Measurements from ENCODE around the gene CLDN19.
A peak's percentile ranks its signal among the peaks of the same experiment; 100 is the strongest.

CLDN19 gene, protein sequence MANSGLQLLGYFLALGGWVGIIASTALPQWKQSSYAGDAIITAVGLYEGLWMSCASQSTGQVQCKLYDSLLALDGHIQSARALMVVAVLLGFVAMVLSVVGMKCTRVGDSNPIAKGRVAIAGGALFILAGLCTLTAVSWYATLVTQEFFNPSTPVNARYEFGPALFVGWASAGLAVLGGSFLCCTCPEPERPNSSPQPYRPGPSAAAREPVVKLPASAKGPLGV

GRCh38 chr1:42739753-42740700, at the start of gene CLDN19:
Gene CLDN19, minus strand, starts transcription at chr1:42740236. Its CDS starts 173 bp downstream, at chr1:42740063.
- peaks cover 25% of the 10 kb centered on the region for H3K4me1 ChIP-seq (ENCODE audit: control insufficient read depth, insufficient read depth, low read length)
- peak within 1 kb of the TSS; percentile 59 for H3K27ac ChIP-seq (ENCODE audit: low read depth, low read length)
- no peaks in the 10 kb centered on the region for H3K27me3 ChIP-seq (ENCODE audit: control insufficient read depth, insufficient read depth, low read length)
- H3K4me3 ChIP-seq (ENCODE audit: low read depth, low read length), result peak within 1 kb of the TSS; percentile 47
- no peaks in the 10 kb centered on the region for H3K9me3 ChIP-seq (ENCODE audit: control insufficient read depth, insufficient read depth, low read length)
- H3K36me3 ChIP-seq (ENCODE audit: control insufficient read depth, insufficient read depth, low read length), result no peaks in the 10 kb centered on the region
- H3K9ac ChIP-seq (ENCODE audit: low read depth, low read length), result no peak within 1 kb of the TSS

DNA sequence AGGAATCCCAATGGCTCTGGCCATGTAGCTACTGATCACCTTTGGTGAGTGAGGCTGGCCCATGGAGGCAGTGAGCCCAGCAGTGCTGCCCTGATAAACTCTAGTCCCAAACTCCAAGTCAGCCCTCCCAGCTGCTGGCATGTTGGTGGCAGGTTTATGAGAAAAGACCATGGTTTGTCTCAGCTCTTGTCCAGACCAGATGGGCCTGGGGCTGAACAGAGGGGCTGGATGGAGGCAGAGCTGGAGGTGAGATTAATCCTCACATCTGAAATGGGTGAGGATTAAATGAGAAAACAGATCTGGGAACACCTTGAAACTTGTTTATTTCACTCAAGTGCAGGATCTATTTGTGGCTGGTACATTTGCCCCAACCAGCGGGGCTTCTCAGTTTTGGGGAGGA, 48.0 kb upstream of the CLDN19 start:
- H3K36me3 ChIP-seq (ENCODE audit: control insufficient read depth, insufficient read depth, low read length), result peaks cover under 1% of the 10 kb centered on the region
- H3K27ac ChIP-seq (ENCODE audit: low read depth, low read length), result no peak overlapping the region
- H3K9ac ChIP-seq (ENCODE audit: low read depth, low read length), result no peak overlapping the region
- no peaks in the 10 kb centered on the region for H3K27me3 ChIP-seq (ENCODE audit: control insufficient read depth, insufficient read depth, low read length)
- no peaks in the 10 kb centered on the region for H3K9me3 ChIP-seq (ENCODE audit: control insufficient read depth, insufficient read depth, low read length)
- H3K4me3 ChIP-seq (ENCODE audit: low read depth, low read length), result no peak overlapping the region
- H3K4me1 ChIP-seq (ENCODE audit: control insufficient read depth, insufficient read depth, low read length), result no peaks in the 10 kb centered on the region

DNA sequence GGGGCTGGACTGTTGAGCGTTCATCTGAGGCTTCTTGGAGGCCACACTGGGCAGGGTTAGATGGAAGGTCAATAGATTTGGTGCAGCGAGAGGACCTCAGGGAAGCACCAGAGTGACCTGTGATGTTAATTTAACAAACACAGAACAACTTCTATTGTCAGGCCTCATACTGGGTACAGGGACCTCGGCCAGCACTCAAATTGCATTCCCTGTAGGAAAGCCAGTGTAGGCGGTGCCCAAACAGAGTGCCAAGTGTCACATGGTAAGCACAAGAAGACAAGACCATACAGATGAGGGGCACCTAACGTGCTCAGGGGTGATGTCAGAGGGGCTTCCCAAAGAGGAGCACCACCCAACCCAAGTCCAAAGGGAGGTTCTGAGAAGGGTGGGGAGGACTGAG, 46.1 kb upstream of the CLDN19 start:
- no peaks in the 10 kb centered on the region for H3K4me1 ChIP-seq (ENCODE audit: control insufficient read depth, insufficient read depth, low read length)
- peaks cover 15% of the 10 kb centered on the region for H3K36me3 ChIP-seq (ENCODE audit: control insufficient read depth, insufficient read depth, low read length)
- H3K9me3 ChIP-seq (ENCODE audit: control insufficient read depth, insufficient read depth, low read length), result no peaks in the 10 kb centered on the region
- H3K27ac ChIP-seq (ENCODE audit: low read depth, low read length), result no peak overlapping the region
- H3K4me3 ChIP-seq (ENCODE audit: low read depth, low read length), result no peak overlapping the region
- no peak overlapping the region for H3K9ac ChIP-seq (ENCODE audit: low read depth, low read length)
- no peaks in the 10 kb centered on the region for H3K27me3 ChIP-seq (ENCODE audit: control insufficient read depth, insufficient read depth, low read length)

GRCh38 chr1:42784946-42785693, 45.1 kb upstream of the CLDN19 start, which contains the start of gene TMEM269:
Gene TMEM269, plus strand, starts transcription at chr1:42784991. Its CDS starts 4,903 bp downstream, at chr1:42789894.
- no peak within 1 kb of the TSS for H3K4me3 ChIP-seq (ENCODE audit: low read depth, low read length)
- no peaks in the 10 kb centered on the region for H3K9me3 ChIP-seq (ENCODE audit: control insufficient read depth, insufficient read depth, low read length)
- H3K27me3 ChIP-seq (ENCODE audit: control insufficient read depth, insufficient read depth, low read length), result no peaks in the 10 kb centered on the region
- H3K9ac ChIP-seq (ENCODE audit: low read depth, low read length), result no peak within 1 kb of the TSS
- H3K4me1 ChIP-seq (ENCODE audit: control insufficient read depth, insufficient read depth, low read length), result no peaks in the 10 kb centered on the region
- peaks cover 25% of the 10 kb centered on the region for H3K36me3 ChIP-seq (ENCODE audit: control insufficient read depth, insufficient read depth, low read length)
- H3K27ac ChIP-seq (ENCODE audit: low read depth, low read length), result no peak within 1 kb of the TSS

DNA sequence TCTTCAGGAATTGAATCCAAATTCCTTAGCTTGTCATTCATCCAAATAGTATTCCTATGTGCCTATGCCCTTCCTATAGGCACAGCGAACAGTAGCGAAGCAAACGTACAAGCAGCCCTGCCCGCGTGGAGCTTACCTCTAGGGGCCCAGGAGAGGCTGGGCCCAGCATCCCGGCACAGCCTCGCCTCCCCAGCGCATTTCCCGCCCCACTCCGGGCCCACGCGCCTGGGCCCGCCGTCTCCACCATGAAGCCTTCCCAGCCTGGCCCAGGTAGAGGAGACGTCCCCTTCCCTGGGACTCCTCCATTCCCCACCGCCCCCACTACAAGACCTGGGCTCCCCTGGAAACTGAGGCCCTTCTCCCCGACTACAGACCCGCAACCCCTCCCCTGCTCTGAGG, 44.5 kb upstream of the CLDN19 start:
- Histone ChIP-seq H3K4me3 (ENCODE audit: low read depth, low read length) (no peak overlapping the region), H3K4me1 (ENCODE audit: control insufficient read depth, insufficient read depth, low read length) (no peaks in the 10 kb centered on the region), H3K27ac (ENCODE audit: low read depth, low read length) (no peak overlapping the region), H3K36me3 (ENCODE audit: control insufficient read depth, insufficient read depth, low read length) (peaks cover 29% of the 10 kb centered on the region), H3K9ac (ENCODE audit: low read depth, low read length) (no peak overlapping the region), H3K9me3 (ENCODE audit: control insufficient read depth, insufficient read depth, low read length) (no peaks in the 10 kb centered on the region), H3K27me3 (ENCODE audit: control insufficient read depth, insufficient read depth, low read length) (no peaks in the 10 kb centered on the region)

GRCh38 chr1:42783092-42783491, 43.1 kb upstream of the CLDN19 start:
- H3K4me1 ChIP-seq (ENCODE audit: control insufficient read depth, insufficient read depth, low read length), result no peaks in the 10 kb centered on the region
- H3K27me3 ChIP-seq (ENCODE audit: control insufficient read depth, insufficient read depth, low read length), result no peaks in the 10 kb centered on the region
- no peaks in the 10 kb centered on the region for H3K9me3 ChIP-seq (ENCODE audit: control insufficient read depth, insufficient read depth, low read length)
- H3K4me3 ChIP-seq (ENCODE audit: low read depth, low read length), result no peak overlapping the region
- no peak overlapping the region for H3K27ac ChIP-seq (ENCODE audit: low read depth, low read length)
- peaks cover 38% of the 10 kb centered on the region for H3K36me3 ChIP-seq (ENCODE audit: control insufficient read depth, insufficient read depth, low read length)
- no peak overlapping the region for H3K9ac ChIP-seq (ENCODE audit: low read depth, low read length)

DNA sequence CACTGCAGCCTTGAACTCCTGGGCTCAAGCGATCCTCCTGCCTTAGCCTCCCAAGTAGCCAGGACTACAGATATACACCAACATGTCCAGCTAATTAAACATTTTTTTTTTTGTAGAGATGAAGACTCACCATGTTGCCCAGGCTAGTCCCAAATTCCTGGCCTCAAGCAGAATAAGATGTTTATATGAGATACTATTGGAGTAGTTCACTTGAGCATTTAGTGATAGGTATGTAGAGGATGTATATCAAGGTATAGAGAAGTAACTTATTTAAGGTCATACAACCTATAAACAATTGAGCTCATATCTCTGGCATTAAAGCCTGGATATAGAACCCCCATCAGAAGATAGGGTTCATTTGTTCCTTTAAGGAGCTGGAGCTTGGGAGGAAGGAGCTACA, 40.1 kb upstream of the CLDN19 start:
- H3K9me3 ChIP-seq (ENCODE audit: control insufficient read depth, insufficient read depth, low read length), result no peaks in the 10 kb centered on the region
- H3K36me3 ChIP-seq (ENCODE audit: control insufficient read depth, insufficient read depth, low read length), result peaks cover 65% of the 10 kb centered on the region
- no peak overlapping the region for H3K27ac ChIP-seq (ENCODE audit: low read depth, low read length)
- no peaks in the 10 kb centered on the region for H3K27me3 ChIP-seq (ENCODE audit: control insufficient read depth, insufficient read depth, low read length)
- no peak overlapping the region for H3K4me3 ChIP-seq (ENCODE audit: low read depth, low read length)
- no peak overlapping the region for H3K9ac ChIP-seq (ENCODE audit: low read depth, low read length)
- no peaks in the 10 kb centered on the region for H3K4me1 ChIP-seq (ENCODE audit: control insufficient read depth, insufficient read depth, low read length)

DNA sequence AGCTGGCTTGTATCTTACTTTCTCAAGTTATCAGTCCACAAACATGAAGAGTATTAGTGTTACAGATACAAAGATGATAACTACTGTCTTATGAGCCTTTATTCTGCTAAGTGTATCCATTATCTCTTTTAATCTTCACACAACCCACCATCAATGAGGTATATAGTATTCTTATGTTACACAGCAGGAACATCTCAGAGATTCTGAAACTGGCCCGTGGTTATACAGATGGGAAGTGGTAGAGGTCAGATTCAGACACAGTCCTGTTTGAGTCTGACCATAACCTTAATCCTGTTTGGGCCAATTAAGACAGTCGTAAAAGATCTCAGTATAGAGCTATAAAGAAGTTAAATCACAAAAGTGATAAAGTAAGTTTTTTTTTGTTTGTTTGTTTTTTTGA, 39.7 kb upstream of the CLDN19 start:
- no peaks in the 10 kb centered on the region for H3K9me3 ChIP-seq (ENCODE audit: control insufficient read depth, insufficient read depth, low read length)
- H3K36me3 ChIP-seq (ENCODE audit: control insufficient read depth, insufficient read depth, low read length), result peaks cover 70% of the 10 kb centered on the region
- no peaks in the 10 kb centered on the region for H3K4me1 ChIP-seq (ENCODE audit: control insufficient read depth, insufficient read depth, low read length)
- no peak overlapping the region for H3K9ac ChIP-seq (ENCODE audit: low read depth, low read length)
- H3K27me3 ChIP-seq (ENCODE audit: control insufficient read depth, insufficient read depth, low read length), result no peaks in the 10 kb centered on the region
- no peak overlapping the region for H3K4me3 ChIP-seq (ENCODE audit: low read depth, low read length)
- no peak overlapping the region for H3K27ac ChIP-seq (ENCODE audit: low read depth, low read length)

- no peak overlapping the region for H3K4me3 ChIP-seq (ENCODE audit: low read depth, low read length)
- no peak overlapping the region for H3K27ac ChIP-seq (ENCODE audit: low read depth, low read length)
- no peak overlapping the region for H3K9ac ChIP-seq (ENCODE audit: low read depth, low read length)
- H3K36me3 ChIP-seq (ENCODE audit: control insufficient read depth, insufficient read depth, low read length), result peaks cover 76% of the 10 kb centered on the region
- no peaks in the 10 kb centered on the region; the same call in 1 of the 2 replicates for H3K4me1 ChIP-seq (ENCODE audit: control insufficient read depth, insufficient read depth, low read length)
- no peaks in the 10 kb centered on the region for H3K9me3 ChIP-seq (ENCODE audit: control insufficient read depth, insufficient read depth, low read length)
- no peaks in the 10 kb centered on the region for H3K27me3 ChIP-seq (ENCODE audit: control insufficient read depth, insufficient read depth, low read length)
Measured at GRCh38 chr1:42777852-42778251, 37.8 kb upstream of the CLDN19 start.

DNA sequence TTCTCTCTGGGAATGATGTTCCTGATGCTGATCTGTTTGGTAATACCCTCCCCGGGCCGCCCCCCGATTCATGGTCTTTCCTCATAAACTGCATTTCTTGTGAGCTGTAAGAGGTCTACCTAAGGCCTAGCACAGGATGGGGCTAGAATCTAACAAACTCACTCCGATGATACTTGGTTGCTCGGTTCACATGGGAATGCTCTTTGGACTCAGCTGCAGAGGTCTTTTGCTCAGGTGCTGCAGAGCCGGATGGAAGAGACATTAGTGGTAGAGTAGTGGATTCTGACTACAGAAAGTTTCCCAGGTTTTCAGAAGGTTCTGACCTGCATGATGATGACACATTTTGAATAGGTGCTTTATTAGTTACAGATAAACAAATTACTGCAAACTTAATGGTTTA, 36.5 kb upstream of the CLDN19 start:
- H3K36me3 ChIP-seq (ENCODE audit: control insufficient read depth, insufficient read depth, low read length), result peaks cover 65% of the 10 kb centered on the region
- H3K27me3 ChIP-seq (ENCODE audit: control insufficient read depth, insufficient read depth, low read length), result no peaks in the 10 kb centered on the region
- H3K4me3 ChIP-seq (ENCODE audit: low read depth, low read length), result no peak overlapping the region
- H3K27ac ChIP-seq (ENCODE audit: low read depth, low read length), result no peak overlapping the region
- H3K4me1 ChIP-seq (ENCODE audit: control insufficient read depth, insufficient read depth, low read length), result peaks cover 2% of the 10 kb centered on the region; the same call in 1 of the 2 replicates
- no peak overlapping the region for H3K9ac ChIP-seq (ENCODE audit: low read depth, low read length)
- H3K9me3 ChIP-seq (ENCODE audit: control insufficient read depth, insufficient read depth, low read length), result no peaks in the 10 kb centered on the region
